OCI-LY3 (cell line): ENCODE measurements around the gene ZCCHC24.

Source experiments
- H2AFZ ChIP-seq: fragments of 200-600, 300-600 bp; shearing (Covaris generic); 2 replicates; pipeline ENCODE4 v1.6.0; 2014; ENCODE audit warnings: antibody characterized with exemption, low read depth, low read length
- H3K27ac ChIP-seq: fragments of 200-600, 300-600 bp; sonication (generic); 2 replicates; pipeline ENCODE4 v1.5.1; 2014; ENCODE audit warnings: mild to moderate bottlenecking, low read length, moderate library complexity, mixed read lengths
- H3K27me3 ChIP-seq: fragments of 200-600, 300-600 bp; sonication (generic); 2 replicates; pipeline ENCODE4 v1.6.1; 2014; ENCODE audit warnings: low read depth, low read length, mixed read lengths
- H3K36me3 ChIP-seq: fragments of 200-600, 300-600 bp; sonication (generic); replicated peaks from 2 replicates; pipeline ENCODE3; 2014; ENCODE audit warnings: low read depth, low read length, mixed read lengths
- H3K4me1 ChIP-seq: fragments of 300-600, 200-600 bp; sonication (generic); 2 replicates; pipeline ENCODE4 v1.6.1; 2014; ENCODE audit warnings: low read length, mixed read lengths
- H3K4me2 ChIP-seq: fragments of 200-600, 300-600 bp; sonication (generic); 2 replicates; pipeline ENCODE4 v1.6.1; 2014; ENCODE audit warnings: low read length, mixed read lengths
- H3K4me3 ChIP-seq: fragments of 300-600, 200-600 bp; sonication (generic); 2 replicates; pipeline ENCODE4 v1.5.1; 2014; ENCODE audit warnings: antibody characterized with exemption, mild to moderate bottlenecking, low read length, moderate library complexity
- H3K79me2 ChIP-seq: fragments of 300-600, 200-600 bp; shearing (Covaris generic); 2 replicates; pipeline ENCODE4 v1.6.1; 2014; ENCODE audit warnings: mild to moderate bottlenecking, low read length, mixed read lengths
- H3K9ac ChIP-seq: fragments of 300-600, 200-600 bp; shearing (Covaris generic); 2 replicates; pipeline ENCODE4 v1.6.0; 2014; ENCODE audit warnings: mild to moderate bottlenecking, low read length, moderate library complexity
- H3K9me3 ChIP-seq: fragments of 200-600, 300-600 bp; shearing (Covaris generic); 2 replicates; pipeline ENCODE4 v1.6.1; 2014; ENCODE audit warnings: low read length, mixed read lengths; ENCODE audit not compliant: insufficient read depth
- H4K20me1 ChIP-seq: fragments of 200-600, 300-600 bp; sonication (generic); 2 replicates; pipeline ENCODE4 v1.6.1; 2016; ENCODE audit warnings: low read length, mixed read lengths; ENCODE audit not compliant: insufficient read depth
- EZH2phosphoT487 ChIP-seq: fragments of 200-600 bp; shearing (Covaris generic); IDR thresholded peaks from 2 replicates; pipeline ENCODE4 v1.6.1; 2018; ENCODE audit warnings: antibody characterized with exemption, mixed run types, low read depth
- TF ChIP-seq, protein P1 (sequence below): fragments of 200-600, 300-600 bp; sonication (generic); IDR thresholded peaks from 2 replicates; pipeline ENCODE4 v1.5.1; 2014; ENCODE audit warnings: antibody characterized with exemption, low read length, low read depth

The ZCCHC24 gene

DNA sequence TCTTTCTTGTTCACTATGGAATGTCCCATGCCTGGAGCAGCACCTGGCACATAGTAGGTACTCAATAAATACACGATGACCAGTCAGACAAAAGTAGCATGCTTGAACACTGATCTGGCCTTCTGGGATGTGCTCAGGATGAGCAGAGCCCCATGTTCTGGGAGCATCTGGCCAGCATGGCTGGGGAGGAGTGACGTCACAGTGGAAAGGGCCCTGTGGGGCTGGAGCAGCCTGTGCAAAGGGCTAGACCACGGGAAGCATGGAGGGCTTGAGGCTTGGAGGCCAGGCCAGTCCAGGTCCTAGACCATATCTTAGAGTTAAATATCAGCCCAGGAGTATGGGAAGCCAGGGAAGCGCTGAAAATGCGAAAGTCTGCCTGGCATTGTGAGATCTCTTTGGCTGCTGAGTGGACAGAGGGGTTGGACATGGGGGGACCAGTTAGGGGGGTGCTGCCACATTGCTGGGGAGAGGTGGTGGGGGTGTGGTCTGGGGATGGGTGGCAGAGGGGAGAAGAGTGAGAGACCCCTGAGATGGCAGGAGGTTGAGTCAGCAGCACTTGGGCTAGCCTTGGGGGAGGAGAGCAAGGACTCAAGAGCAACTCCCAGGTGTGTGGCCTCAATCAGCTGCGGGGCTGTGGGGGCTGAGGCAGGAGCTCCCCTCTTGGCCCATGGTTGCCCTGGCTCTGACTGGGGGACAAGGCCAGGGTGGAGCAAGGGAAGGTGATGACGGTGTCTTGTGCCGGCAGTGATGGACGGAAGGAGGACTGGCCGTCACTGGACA lies 34.9 kb downstream of the ZCCHC24 start:
- H2AFZ ChIP-seq, result no peak overlapping the region
- no peak overlapping the region for H3K4me3 ChIP-seq
- TF ChIP-seq EZH2phosphoT487, result no peak
- TF ChIP-seq, protein P1, sequence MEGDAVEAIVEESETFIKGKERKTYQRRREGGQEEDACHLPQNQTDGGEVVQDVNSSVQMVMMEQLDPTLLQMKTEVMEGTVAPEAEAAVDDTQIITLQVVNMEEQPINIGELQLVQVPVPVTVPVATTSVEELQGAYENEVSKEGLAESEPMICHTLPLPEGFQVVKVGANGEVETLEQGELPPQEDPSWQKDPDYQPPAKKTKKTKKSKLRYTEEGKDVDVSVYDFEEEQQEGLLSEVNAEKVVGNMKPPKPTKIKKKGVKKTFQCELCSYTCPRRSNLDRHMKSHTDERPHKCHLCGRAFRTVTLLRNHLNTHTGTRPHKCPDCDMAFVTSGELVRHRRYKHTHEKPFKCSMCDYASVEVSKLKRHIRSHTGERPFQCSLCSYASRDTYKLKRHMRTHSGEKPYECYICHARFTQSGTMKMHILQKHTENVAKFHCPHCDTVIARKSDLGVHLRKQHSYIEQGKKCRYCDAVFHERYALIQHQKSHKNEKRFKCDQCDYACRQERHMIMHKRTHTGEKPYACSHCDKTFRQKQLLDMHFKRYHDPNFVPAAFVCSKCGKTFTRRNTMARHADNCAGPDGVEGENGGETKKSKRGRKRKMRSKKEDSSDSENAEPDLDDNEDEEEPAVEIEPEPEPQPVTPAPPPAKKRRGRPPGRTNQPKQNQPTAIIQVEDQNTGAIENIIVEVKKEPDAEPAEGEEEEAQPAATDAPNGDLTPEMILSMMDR, result no peak
- no peaks in the 10 kb centered on the region for H3K27me3 ChIP-seq
- H3K4me1 ChIP-seq, result no peaks in the 10 kb centered on the region
- H3K27ac ChIP-seq, result no peak overlapping the region
- no peaks in the 10 kb centered on the region for H3K9me3 ChIP-seq
- H3K79me2 ChIP-seq, result no peaks in the 10 kb centered on the region
- no peaks in the 10 kb centered on the region for H4K20me1 ChIP-seq
- H3K9ac ChIP-seq, result no peak overlapping the region
- H3K4me2 ChIP-seq, result no peak overlapping the region
- no peaks in the 10 kb centered on the region for H3K36me3 ChIP-seq

DNA sequence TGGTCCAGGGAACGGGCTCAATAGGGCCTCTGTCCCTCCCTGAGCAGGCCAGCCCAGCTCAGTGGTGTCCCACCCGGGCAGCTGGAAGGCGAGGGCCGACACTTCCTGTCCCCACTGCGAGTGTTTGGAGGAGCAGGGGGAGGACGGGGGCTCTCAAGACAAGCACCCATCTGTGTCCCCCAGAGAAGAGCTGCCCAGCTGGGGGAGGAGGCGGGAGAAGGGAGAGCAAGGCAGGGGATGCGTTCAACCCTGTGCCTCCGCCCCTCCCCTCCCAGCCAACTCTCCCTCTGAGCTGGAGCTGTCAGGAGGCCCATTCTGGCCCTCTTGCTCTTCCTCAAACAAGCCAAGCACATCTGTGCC lies 35.7 kb downstream of the ZCCHC24 start:
- Histone ChIP-seq H4K20me1 (no peaks in the 10 kb centered on the region), H3K9me3 (no peaks in the 10 kb centered on the region), H3K36me3 (no peaks in the 10 kb centered on the region), H3K9ac (no peak overlapping the region), H3K79me2 (no peaks in the 10 kb centered on the region), H3K27ac (no peak overlapping the region), H3K4me3 (no peak overlapping the region), H3K4me2 (no peak overlapping the region), H3K4me1 (no peaks in the 10 kb centered on the region), H3K27me3 (no peaks in the 10 kb centered on the region), H2AFZ (no peak overlapping the region)
- TF ChIP-seq EZH2phosphoT487, result no peak
- TF ChIP-seq, protein P1, result no peak

DNA sequence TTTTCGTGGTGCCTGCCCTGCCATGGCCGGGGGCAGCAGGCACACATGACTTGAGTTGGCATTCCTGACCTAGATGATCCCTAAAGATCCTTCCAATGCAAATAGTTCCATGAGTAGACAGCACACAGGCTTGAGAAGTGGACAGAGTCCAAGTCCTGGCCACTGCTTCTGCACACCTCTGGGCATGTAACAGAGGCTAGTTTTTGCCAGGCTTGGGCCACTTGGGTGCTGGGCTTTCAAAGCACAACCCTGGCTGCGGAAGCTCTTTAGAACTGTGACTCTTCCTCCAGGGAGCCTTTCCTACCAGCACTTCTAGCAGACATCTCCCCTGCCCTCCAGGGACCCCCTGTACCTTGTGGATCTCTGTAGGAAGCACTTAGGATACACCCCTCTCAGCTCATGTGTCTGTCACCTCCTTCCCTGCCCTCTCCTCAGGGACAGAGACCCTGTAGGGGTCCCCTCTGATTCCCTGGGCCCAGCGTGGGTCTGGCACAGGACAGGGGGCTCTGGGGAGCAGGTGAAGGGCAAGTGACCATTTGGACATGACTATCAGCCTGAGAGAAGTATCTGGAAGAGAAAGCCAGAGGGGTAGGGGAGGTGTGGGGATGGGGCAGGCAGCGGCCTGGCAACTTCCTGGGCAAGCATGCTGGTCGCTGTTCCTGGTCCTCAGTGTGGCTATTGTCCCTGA lies 36.2 kb downstream of the ZCCHC24 start:
- no peak overlapping the region for H3K4me3 ChIP-seq
- no peaks in the 10 kb centered on the region for H4K20me1 ChIP-seq
- H3K4me2 ChIP-seq, result no peak overlapping the region
- H3K79me2 ChIP-seq, result no peaks in the 10 kb centered on the region
- H3K27me3 ChIP-seq, result no peaks in the 10 kb centered on the region
- H3K36me3 ChIP-seq, result no peaks in the 10 kb centered on the region
- no peaks in the 10 kb centered on the region for H3K4me1 ChIP-seq
- TF ChIP-seq, protein P1, result no peak
- no peak for TF ChIP-seq EZH2phosphoT487
- H3K9ac ChIP-seq, result no peak overlapping the region
- H3K27ac ChIP-seq, result no peak overlapping the region
- H2AFZ ChIP-seq, result no peak overlapping the region
- no peaks in the 10 kb centered on the region for H3K9me3 ChIP-seq
